Upper lobe of left lung (tissue), 4 donors: ENCODE results near the gene MMD2.

Experiments used
- EP300 ChIP-seq, 4 donors: sonication (generic); formaldehyde crosslinking; IDR thresholded peaks; one replicate each; pipeline ENCODE4 v1.5.1; 2017; ENCODE audit warnings: antibody characterized with exemption in 4 of 4, control low read depth in 2 of 4
- POLR2A ChIP-seq, 4 donors: fragments of 450-650 bp; IDR thresholded peaks; one replicate each; pipeline ENCODE4 v1.5.1; 2016 to 2017; ENCODE audit warnings: antibody characterized with exemption in 4 of 4, mild to moderate bottlenecking in 2 of 4
- TF ChIP-seq, protein P1 (sequence below), 6 experiments: fragments of 450-650 bp in 4 of 6; fragments of 200-600 bp in 2 of 6; sonication (generic) in 2 of 6; IDR thresholded peaks; one replicate each; pipeline ENCODE4 v1.5.1; 2016 to 2019; ENCODE audit warnings: antibody characterized with exemption in 6 of 6

DNA sequence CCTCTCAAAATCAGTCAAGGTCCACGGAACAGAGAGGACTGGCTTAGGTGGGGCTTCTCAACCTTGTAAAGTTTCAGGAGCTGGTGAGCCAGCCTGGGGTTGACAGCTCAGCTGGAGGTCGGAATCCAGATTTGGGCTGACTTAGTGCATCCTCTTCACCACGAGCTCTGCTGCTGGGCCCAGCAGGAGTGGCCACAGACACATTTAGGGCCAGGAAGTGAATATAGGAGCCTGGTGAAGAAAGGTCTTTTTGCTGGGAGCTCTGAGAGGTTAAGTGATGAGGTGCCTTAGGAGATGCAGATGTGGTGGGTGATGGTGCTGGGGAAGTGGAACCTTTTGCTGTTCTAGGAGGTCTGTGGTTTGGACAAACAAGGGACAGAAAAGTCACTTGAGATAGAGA, 39.3 kb upstream of the MMD2 start:
- TF ChIP-seq, protein P1, sequence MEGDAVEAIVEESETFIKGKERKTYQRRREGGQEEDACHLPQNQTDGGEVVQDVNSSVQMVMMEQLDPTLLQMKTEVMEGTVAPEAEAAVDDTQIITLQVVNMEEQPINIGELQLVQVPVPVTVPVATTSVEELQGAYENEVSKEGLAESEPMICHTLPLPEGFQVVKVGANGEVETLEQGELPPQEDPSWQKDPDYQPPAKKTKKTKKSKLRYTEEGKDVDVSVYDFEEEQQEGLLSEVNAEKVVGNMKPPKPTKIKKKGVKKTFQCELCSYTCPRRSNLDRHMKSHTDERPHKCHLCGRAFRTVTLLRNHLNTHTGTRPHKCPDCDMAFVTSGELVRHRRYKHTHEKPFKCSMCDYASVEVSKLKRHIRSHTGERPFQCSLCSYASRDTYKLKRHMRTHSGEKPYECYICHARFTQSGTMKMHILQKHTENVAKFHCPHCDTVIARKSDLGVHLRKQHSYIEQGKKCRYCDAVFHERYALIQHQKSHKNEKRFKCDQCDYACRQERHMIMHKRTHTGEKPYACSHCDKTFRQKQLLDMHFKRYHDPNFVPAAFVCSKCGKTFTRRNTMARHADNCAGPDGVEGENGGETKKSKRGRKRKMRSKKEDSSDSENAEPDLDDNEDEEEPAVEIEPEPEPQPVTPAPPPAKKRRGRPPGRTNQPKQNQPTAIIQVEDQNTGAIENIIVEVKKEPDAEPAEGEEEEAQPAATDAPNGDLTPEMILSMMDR (IDR thresholded peaks at IDR 0.05), result no peak
- TF ChIP-seq EP300 (IDR thresholded peaks at IDR 0.05) (no peak), POLR2A (IDR thresholded peaks at IDR 0.05) (no peak)
